Renal pelvis (tissue), 4 donors: ENCODE measurements around the gene ZMYND19. TPM values are rescaled to one million over a fixed set of nuclear protein-coding genes. Genes with fewer than 3 reads are reported as not detected.
"Not testable (repeated sequence)": the region's sequence is repeated elsewhere in the genome, so short reads cannot be mapped to it uniquely, and the experiment has no call there.

Experiments used
- DNase-seq: peaks from one replicate; pipeline ENCODE4 v3.0.0-alpha.2; 2013
- polyA plus RNA-seq, 3 donors: library from polyadenylated mRNA; unstranded; fragments of 120-200 nt; gene quantifications; one replicate each; pipeline ENCODE4 v1.2.1, GENCODE V29; 2013; ENCODE audit not compliant: insufficient read length in 3 of 3

The ZMYND19 gene
- polyA plus RNA-seq, 3 donors: 21.0 to 24.2 (median 23.6) TPM

DNA sequence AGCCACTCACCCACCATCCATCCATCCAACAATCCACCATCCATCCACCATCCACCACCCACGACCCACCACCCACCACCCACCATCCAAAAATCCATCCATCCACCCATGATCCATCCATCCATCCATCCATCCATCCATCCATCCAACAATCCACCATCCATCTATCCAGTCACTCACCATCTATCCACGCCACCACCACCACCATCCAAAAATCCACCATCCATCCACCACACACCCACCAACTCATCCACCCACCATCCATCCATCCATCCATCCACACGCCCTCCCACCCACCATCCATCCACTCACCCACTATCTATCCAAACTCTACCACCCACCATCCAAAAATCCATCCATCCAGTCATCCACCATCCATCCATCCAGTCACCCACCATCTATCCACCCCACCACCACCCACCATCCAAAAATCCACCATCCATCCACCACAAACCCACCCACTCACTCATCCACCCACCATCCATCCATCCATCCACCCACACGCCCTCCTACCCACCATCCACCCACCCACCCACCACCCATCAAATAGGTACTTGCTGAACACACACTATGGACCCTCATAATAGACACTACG lies 20.6 kb downstream of the ZMYND19 start:
- no peak for DNase-seq

DNA sequence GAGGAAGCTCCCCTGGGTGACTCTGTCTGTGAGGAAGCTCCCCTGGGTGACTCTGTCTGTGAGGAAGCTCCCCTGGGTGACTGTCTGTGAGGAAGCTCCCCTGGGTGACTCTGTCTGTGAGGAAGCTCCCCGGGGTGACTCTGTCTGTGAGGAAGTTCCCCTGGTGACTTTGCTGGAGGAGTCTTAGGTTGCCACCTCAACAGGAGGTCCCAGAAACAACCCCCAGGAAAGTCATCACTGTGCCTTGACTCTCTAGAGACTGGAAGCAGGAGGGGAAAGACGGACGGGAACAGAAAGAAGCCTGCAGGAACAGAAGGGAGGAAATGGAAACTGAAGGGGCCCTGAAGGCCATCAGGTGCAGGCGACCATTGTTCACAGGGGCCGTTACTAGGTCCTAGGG lies 21.9 kb downstream of the ZMYND19 start:
- not testable (repeated sequence) for DNase-seq

DNA sequence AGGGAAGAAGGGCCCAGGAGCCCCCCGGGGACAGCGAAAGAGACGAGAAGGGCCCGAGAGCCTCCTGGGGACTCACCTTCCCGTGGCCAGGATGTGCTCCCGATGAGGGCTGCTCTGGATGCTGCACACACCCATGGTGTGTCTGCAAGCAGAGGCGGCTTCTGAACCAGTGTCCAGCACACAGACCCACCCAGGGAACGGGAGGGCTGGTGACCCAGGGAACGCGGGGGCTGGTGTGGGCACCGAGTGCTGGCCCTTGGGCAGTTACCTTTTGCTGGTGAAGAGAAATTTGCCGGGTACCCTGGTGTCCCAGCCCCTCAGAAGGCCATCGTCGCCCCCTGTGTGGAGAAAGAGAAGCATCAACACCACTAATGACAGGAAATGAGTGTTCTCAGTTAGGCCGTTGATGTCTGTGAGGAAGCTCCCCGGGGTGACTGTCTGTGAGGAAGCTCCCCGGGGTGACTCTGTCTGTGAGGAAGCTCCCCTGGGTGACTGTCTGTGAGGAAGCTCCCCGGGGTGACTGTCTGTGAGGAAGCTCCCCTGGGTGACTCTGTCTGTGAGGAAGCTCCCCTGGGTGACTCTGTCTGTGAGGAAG lies 25.4 kb downstream of the ZMYND19 start:
- DNase-seq: no peak

DNA sequence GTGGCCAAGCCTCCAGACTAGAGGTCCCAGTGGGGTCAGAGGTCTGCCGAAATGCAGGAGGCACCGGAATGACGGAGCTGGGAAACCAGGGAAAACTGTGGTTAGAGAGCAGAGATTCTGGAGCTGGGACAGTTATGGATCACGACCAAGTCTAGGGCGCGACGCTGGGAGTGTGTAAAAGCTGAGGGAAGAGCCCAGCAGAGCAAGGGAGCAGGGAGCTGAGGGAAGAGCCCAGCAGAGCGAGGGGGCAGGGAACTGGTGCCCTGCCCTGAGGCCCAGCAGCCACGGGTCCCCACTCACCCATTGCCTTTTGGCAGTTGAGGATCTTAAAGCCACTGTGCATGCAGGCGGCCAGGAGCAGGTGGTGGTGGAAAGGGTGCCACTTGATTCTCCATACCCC lies 26.2 kb downstream of the ZMYND19 start:
- no peak for DNase-seq

DNA sequence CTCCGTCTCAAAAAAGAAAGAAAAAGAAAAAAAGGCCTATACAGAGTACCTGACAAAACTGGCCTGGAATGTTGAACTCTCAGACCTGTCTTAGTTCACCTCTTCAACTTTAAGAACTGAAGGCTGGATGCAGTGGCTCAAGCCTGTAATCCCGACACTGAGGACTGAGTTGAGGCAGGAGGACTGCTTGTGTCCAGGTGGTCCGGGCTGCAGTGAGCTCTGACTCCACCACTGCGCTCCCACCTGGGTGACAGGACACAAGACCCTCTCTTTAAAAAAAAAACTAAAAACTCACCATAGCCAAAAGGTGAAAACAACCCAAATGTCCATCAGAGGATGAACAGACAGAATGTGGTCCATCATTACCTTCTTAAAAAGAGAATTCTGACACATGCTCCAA lies 32.2 kb downstream of the ZMYND19 start:
- DNase-seq: no peak

DNA sequence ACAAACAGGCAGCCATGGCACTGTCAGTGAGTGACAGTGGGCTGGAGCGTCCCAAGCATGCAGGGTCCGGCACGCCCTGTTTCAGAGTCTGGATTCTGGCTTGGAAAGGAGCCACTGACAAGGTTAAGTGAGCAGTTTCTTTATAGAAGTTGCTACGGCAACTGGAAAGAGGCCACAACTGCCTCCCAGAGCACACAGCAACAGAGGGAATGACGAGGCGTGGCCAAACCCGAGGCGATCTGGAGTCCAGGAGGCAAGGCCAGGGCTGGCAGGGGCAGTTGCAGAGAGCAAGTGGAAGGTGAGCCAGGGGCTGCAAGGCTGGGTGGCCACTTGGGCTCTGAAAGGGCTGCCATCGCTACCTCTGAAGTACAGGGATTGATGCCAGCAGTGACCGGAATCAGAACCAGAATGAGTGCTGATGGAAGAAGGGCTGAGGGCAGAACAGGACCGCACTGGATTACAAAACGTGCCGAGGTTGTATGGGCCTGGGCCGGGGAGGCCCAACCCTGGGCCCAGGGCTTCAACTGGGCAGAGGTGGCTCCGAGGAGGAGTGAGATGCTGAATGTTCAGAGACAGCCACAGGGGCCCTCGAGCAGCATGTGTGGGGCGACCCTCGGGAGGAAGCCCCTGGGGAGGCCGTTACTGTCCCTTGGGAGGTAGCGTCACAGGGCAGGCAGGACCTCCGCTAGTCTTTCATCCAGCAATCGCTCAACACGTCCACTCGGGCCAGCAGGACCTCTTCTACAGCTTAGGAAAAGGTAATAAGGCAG lies 34.1 kb downstream of the ZMYND19 start:
- no peak for DNase-seq

DNA sequence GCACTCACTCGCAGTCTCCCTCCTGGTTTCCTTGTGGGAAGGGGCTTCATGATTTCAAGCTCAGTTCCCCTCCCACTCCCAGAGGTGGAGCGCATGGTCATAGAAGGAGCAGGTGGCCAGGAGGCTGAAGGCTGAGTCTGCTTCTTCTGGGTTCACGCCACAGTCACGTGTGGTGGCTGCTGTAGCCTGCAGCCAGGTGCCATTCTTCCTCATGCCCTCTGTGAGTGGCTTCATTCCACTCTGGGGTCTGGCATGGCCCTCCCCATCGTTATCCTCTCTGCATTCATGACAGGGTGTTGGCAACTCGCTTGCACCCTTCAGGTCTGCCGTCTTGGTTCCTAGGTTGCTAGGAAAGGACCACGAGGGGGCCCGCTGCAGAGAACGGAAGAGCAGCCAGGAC lies 35.1 kb downstream of the ZMYND19 start:
- DNase-seq: no peak

DNA sequence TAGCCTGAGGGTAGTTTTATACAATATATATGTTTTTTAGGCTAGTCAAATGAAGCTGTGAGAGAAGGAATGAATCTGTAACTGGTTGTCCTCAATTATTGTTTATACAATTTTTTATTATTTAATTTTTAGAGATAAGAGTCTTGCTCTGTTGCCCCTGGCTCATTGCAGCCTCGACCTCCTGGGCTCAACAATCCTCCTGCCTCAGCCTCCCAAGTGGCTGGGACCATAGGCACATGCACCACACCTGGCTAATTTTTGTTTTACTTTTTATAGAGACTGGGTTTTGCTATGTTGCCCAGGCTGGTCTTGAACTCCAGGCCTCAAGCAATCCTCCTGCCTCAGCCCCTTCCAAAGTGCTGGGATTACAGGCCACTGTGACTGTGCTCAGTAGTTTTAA lies 36.0 kb downstream of the ZMYND19 start:
- no peak for DNase-seq

DNA sequence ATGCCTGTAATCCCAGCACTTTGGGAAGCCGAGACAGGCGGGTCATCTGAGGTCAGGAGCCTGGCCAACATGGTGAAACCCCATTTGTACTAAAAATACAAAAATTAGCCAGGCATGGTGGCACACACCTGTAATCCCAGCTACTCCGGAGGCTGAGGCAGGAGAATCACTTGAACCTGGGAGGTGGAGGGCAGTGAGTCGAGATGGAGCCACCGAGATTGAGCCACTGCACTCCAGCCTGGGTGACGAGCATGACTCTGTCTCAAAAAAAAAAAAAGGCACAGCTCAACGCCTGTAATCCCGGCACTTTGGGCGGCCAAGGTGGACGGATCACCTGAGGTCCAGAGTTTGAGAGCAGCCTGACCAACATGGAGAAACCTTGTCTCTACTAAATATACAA lies 36.7 kb downstream of the ZMYND19 start:
- DNase-seq: not testable (repeated sequence)

DNA sequence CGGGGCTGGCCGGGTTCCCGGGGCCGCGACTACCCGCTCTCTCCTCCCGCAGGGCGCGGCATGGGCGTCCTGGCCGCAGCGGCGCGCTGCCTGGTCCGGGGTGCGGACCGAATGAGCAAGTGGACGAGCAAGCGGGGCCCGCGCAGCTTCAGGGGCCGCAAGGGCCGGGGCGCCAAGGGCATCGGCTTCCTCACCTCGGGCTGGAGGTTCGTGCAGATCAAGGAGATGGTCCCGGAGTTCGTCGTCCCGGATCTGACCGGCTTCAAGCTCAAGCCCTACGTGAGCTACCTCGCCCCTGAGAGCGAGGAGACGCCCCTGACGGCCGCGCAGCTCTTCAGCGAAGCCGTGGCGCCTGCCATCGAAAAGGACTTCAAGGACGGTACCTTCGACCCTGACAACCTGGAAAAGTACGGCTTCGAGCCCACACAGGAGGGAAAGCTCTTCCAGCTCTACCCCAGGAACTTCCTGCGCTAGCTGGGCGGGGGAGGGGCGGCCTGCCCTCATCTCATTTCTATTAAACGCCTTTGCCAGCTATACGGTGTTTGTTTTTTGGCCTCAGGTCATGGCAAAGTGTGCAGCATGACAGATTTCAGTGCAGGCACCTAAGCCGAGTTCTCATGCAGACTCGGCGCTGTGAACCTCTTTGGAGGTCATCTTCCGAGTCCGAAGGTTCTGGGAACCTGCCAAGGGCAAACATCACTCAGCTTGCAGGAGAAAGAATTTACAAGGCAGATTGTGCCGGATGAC lies 38.1 kb downstream of the ZMYND19 start:
- no peak for DNase-seq

DNA sequence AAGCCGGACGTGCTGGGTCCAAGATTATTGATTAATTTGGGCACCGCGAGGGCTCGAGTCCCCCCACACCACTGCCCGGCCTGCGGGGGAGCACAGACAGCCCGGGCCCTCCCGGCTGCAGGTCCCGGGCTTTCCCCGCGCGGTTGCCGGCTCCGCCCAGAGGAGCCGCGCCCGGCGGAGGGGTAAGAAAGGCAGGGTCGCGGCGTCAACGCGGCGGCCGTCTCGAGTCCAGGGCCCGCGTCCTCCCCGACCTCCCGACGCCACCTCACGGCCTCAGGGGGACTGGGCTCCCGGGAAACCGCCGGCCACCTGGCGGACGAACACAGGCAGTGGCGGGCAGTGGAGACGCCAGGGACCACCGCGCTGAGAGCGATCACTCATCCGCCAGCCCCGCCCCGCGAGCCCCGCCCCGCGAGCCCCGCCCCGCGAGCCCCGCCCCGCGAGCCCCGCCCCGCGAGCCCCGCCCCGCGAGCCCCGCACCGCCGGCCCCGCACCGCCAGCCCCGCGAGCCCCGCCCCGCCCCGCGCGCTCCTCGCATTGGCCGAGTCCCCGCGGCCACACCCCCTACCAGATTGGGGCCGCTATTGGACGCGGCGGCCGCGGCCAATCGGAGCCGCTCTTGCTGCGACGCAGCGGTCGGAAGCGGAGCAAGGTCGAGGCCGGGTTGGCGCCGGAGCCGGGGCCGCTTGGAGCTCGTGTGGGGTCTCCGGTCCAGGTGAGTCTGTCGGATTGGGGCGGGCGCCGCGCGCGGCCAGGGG lies 38.9 kb downstream of the ZMYND19 start, which contains the start of gene MRPL41:
MRPL41 (plus strand) TSS at position 616 of the 758 bp plus-strand sequence. CDS start 203 bp downstream, outside the sequence.
- DNase-seq: peak; percentile 83

DNA sequence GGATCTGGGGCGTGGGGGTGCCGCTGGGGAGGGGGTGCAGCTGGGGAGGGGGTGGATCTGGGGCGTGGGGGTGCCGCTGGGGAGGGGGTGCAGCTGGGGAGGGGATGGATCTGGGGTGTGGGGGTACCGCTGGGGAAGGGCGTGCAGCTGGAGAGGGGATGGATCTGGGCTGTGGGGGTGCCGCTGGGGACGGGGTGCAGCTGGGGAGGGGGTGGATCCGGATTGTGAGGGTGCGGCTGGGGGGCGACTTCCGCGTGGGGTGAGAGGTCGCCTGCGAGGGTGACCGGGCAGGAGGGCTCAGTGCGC lies 39.4 kb downstream of the ZMYND19 start:
- not testable (repeated sequence) for DNase-seq

DNA sequence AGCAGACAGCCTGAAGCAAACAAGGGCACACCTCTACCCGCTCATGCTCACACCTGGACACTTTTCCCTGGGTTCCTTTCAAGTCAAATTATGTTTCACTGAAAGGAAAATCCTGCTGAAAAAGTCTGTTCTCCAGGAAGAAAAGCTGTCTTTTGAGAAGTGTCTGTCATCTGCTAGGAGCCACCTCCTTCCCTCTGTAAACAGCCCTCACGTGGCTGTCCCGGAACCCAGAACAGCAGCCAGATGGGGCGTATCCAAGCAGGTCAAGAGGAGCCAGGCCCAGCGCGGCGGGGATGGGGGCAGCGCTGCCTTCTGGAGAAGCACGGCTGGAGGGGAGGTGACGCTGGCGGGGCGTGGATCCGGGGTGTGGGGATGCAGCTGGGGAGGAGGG lies 40.1 kb downstream of the ZMYND19 start, which contains the start of gene PNPLA7:
PNPLA7 (minus strand) TSS at position 172 of the 391 bp plus-strand sequence. CDS start 205 bp downstream, outside the sequence.
- DNase-seq: peak; percentile 86

DNA sequence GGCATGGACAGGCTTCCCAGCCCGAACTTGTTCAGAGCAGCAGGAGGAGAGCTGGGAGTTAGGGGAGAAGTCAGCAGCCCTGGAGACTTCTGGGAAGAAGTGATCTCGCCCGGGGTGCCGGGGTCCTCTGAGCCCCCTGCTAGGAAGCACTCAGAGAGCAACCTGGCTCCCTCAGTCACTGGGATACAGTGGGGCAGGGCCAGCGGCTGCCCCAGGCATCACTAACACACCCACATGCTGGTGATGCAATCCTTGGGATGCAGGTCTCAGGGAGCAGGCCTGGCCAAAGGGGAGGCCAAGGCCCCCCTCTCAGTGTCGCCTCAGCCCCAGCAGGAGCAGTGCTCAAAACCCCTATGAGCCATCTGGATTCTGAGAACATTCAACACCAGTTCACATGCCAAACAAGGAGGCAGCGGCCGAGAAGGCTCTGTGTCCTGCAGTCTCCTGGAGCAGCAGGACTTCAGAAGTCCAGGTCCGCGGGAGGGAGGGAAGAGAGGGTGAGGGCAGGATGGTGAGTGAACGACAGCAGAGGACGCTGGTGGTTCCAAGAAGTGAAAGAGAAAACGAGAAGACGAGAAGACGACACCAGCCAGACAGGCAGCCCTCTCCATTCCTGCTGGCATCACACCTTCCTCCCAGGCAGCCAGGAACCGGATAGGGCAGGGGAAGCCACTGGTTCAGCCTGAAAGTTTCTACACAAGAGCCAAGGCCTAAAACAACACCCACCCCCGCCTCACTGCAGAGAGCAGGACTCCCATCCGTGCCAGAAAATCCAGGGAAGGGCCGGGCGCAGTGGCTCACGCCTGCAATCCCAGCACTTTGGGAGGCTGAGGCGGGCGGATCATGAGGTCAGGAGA lies 42.4 kb downstream of the ZMYND19 start:
- no peak for DNase-seq

DNA sequence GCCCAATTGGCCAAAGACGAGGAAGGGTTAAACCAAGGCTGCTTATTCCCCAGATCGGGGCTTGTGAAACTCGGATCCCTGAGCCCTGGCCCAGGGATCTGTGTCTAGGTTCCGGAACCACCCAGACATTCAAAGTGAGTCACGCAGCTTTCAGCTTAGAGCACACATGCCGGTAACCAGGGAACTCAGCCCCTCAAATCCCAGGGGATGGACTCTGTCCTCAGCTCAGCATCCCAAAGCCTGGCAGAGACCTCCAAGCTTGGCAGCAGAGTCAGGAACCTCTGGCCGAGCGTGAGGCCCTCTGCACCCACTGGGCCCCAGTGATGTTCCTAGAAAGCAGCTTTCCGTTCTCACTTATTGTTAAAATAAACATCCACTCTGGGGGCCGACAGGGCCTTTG lies 45.2 kb downstream of the ZMYND19 start:
- DNase-seq: no peak

DNA sequence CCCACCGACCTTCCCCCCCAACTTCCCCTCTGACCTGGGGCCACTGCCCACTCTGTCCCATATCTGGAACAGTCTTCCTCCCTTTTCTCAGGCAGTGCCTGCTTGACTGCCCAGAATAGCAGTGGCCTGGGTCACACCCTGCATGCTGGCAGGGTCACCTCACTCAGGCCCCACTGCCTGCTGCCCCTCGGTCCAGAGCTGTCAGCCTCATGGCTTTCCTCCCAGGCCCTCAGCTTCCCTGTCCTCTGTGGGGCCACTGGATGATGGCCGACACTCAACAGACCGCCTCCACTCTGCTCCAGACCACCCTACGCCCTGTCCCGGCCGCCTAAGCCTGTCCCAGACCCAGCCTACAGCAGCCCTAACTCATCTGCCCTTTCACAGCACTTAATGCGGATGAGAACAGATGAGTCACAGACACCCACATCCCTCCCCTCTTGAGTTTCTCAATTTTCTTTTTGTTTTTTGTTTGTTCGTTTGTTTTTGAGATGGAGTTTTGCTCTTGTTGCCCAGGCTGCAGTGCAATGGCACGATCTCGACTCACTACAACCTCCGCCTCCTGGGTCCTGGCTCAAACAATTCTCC lies 46.0 kb downstream of the ZMYND19 start:
- DNase-seq: no peak

DNA sequence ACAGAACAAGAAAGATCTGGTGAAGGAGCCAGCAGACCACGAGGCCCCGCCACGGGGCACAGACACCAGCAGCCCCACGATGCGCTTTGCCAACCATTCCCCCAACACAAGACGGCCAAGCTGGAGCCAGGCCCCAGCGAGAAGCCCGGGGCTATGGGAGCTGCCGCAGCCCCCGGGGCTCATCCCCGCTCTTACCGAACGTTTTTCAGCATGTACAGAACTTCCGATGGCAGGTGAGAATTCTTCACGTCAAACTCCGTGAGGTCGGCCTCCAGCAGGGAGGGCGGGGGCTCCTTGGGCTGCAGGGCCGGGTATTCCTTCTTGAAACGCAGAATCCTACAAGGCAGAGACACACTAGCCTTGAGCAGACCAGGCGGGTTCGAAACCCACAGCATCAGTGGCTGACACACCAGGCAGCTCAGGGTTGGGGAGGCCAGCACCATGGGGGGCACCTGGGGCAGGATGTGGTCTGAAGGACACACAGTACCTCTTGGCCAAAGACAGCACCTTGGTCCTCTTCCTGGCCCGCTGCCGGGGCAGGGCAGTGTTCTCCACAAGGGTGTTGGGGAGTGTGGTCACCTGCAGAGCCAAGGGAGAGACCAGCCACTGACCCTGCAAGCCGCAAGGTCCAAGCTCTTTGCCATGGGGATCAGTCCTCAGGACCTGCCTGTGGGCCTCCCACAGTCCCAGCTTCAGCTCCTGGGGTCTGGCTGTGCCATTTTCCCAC lies 46.9 kb downstream of the ZMYND19 start:
- no peak for DNase-seq

DNA sequence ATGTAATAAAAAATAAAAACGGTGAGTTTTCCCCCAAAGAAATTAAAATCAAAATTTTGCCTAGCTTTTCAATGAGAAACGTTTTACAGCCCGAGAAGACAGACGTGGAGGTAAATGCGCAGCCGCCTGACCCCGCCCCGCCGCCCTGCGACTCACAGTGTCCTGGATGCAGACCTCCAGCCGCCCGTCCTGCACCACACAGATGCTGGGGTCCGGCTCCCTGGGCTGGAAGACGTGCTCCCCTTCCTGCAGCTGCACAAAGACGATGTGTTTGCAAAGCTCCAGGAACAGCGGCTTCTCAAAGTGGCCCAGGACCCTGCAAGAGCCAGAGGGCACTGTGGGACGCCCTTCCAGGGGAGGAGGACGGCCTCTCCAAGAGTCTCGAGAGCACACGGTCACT lies 47.8 kb downstream of the ZMYND19 start:
- no peak for DNase-seq

DNA sequence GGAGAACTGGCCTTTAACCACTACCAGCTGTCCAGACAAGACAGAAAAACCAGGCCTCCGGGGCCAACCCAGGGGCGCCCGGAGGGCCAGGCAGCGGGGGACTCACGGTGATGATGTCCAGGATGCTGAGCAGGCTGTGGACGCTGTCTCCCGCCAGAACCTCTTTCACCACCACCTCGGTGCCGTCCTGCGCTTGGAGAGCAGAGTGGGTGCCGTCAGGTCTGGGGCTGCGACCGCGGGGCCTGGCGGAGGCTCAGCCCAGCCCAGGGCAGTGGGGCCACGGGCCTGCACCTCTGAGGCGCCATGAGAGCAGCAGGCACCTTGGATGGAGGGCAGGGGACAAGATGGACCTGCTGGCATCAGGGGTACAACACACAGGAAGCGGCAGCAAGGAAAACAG lies 49.8 kb downstream of the ZMYND19 start:
- no peak for DNase-seq

DNA sequence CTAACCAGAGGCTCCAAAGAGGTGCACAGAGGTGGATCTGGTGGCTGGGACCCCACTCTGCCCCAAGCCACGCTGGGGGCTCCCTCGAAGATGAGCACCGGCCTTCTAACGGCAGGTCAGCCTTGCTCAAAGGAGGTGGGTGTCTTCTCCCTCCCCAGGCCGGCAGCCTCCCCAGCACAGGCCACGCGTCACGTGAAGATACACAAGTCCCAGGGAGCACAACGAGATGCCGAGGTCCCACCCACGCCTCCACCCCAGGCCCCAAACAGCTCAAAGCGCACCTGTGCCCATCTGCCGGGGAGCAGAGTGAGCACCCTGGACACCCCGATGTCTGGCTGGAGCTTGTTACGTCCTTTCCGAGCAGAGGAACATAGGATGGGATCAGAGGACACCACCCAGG lies 52.3 kb downstream of the ZMYND19 start:
- no peak for DNase-seq
